ENCODE results near the gene TENM4.

Gene TENM4

GRCh38 chr11:78807351-78807750 is 633.5 kb downstream of the TENM4 start:
- no peak overlapping the region for H3K4me3 ChIP-seq (ENCODE audit: low read length)
- TF ChIP-seq, protein P1, sequence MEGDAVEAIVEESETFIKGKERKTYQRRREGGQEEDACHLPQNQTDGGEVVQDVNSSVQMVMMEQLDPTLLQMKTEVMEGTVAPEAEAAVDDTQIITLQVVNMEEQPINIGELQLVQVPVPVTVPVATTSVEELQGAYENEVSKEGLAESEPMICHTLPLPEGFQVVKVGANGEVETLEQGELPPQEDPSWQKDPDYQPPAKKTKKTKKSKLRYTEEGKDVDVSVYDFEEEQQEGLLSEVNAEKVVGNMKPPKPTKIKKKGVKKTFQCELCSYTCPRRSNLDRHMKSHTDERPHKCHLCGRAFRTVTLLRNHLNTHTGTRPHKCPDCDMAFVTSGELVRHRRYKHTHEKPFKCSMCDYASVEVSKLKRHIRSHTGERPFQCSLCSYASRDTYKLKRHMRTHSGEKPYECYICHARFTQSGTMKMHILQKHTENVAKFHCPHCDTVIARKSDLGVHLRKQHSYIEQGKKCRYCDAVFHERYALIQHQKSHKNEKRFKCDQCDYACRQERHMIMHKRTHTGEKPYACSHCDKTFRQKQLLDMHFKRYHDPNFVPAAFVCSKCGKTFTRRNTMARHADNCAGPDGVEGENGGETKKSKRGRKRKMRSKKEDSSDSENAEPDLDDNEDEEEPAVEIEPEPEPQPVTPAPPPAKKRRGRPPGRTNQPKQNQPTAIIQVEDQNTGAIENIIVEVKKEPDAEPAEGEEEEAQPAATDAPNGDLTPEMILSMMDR (conservative IDR thresholded peaks at IDR 0.05; ENCODE audit: low read length) = no peak
- DNase-seq (ENCODE audit: low read depth) = no peak

GRCh38 chr11:78806214-78807004 is 634.4 kb downstream of the TENM4 start:
- TF ChIP-seq, protein P1 (conservative IDR thresholded peaks at IDR 0.05; ENCODE audit: low read length) = no peak
- peak; percentile 28 for DNase-seq (ENCODE audit: low read depth)
- H3K4me3 ChIP-seq (ENCODE audit: low read length) = no peak overlapping the region

- no peak overlapping the region for H3K4me3 ChIP-seq (ENCODE audit: low read length)
- TF ChIP-seq, protein P1 (conservative IDR thresholded peaks at IDR 0.05; ENCODE audit: low read length) = no peak
- DNase-seq (ENCODE audit: low read depth) = no peak
Observed at GRCh38 chr11:78804991-78805390, 635.8 kb downstream of the TENM4 start.

GRCh38 chr11:78803995-78804394 is 636.8 kb downstream of the TENM4 start:
- TF ChIP-seq, protein P1 (conservative IDR thresholded peaks at IDR 0.05; ENCODE audit: low read length) = no peak
- no peak overlapping the region for H3K4me3 ChIP-seq (ENCODE audit: low read length)
- DNase-seq (ENCODE audit: low read depth) = no peak

- H3K4me3 ChIP-seq (ENCODE audit: low read length) = no peak overlapping the region
- TF ChIP-seq, protein P1 (conservative IDR thresholded peaks at IDR 0.05; ENCODE audit: low read length) = no peak
- peak; percentile 63 for DNase-seq (ENCODE audit: low read depth)
Observed at GRCh38 chr11:78802058-78802761, 638.6 kb downstream of the TENM4 start.

- DNase-seq (ENCODE audit: low read depth) = peak; percentile 98
- TF ChIP-seq, protein P1 (conservative IDR thresholded peaks at IDR 0.05; ENCODE audit: low read length) = no peak; the same call in 1 of the 2 replicates
- H3K4me3 ChIP-seq (ENCODE audit: low read length) = peak overlapping the region; percentile 13; the same call in 1 of the 2 replicates
Observed at GRCh38 chr11:78801161-78801884, 639.5 kb downstream of the TENM4 start.

All from AG10803 (cell line).